ENCODE results near the gene ACO2.

DNA sequence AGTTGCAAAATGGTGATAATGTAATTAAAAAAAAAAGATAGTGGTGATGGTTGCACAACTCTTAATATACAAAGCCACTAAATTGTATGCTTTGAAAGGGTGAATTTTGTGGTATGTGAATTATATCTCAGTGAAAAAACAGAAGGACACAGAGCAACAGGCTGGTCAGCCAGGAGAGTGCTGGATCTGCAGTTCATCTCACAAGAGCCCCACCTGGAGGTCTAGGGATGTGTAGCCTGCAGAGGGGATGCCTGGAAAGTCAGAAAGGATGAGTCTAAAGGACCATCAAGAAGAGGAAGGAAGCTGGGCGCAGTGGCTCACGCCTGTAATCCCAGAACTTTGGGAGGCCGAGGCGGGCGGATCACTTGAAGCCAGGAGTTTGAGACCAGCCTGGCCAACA, 66.3 kb downstream of the ACO2 start:
- TF ChIP-seq RCOR1 (IDR thresholded peaks at IDR 0.05; ENCODE audit: insufficient replicate concordance, low read length) (no peak), RAD21 (IDR thresholded peaks at IDR 0.05; ENCODE audit: low read length) (no peak; the same call in 1 of the 2 replicates), SMC3 (IDR thresholded peaks at IDR 0.05; ENCODE audit: low read depth, low read length) (no peak), POLR2A (IDR thresholded peaks at IDR 0.05; ENCODE audit: low read depth, low read length) (no peak), MXI1 (IDR thresholded peaks at IDR 0.05; ENCODE audit: borderline replicate concordance, low read depth, low read length) (no peak), CEBPB (IDR thresholded peaks at IDR 0.05; ENCODE audit: low read depth, low read length) (peak; percentile 26; the same call in 1 of the 2 replicates), CHD1 (IDR thresholded peaks at IDR 0.05; ENCODE audit: low read depth, low read length) (no peak)
- TF ChIP-seq, protein P1, sequence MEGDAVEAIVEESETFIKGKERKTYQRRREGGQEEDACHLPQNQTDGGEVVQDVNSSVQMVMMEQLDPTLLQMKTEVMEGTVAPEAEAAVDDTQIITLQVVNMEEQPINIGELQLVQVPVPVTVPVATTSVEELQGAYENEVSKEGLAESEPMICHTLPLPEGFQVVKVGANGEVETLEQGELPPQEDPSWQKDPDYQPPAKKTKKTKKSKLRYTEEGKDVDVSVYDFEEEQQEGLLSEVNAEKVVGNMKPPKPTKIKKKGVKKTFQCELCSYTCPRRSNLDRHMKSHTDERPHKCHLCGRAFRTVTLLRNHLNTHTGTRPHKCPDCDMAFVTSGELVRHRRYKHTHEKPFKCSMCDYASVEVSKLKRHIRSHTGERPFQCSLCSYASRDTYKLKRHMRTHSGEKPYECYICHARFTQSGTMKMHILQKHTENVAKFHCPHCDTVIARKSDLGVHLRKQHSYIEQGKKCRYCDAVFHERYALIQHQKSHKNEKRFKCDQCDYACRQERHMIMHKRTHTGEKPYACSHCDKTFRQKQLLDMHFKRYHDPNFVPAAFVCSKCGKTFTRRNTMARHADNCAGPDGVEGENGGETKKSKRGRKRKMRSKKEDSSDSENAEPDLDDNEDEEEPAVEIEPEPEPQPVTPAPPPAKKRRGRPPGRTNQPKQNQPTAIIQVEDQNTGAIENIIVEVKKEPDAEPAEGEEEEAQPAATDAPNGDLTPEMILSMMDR (conservative IDR thresholded peaks at IDR 0.05; ENCODE audit: low read depth, low read length) = peak; percentile 25; the same call in 1 of the 2 replicates
- TF ChIP-seq, protein P2, sequence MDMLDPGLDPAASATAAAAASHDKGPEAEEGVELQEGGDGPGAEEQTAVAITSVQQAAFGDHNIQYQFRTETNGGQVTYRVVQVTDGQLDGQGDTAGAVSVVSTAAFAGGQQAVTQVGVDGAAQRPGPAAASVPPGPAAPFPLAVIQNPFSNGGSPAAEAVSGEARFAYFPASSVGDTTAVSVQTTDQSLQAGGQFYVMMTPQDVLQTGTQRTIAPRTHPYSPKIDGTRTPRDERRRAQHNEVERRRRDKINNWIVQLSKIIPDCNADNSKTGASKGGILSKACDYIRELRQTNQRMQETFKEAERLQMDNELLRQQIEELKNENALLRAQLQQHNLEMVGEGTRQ (IDR thresholded peaks at IDR 0.05; ENCODE audit: low read depth, low read length) = no peak
